Keratinocyte (primary cell): ENCODE measurements around the gene CCDC63. TPM values are rescaled to one million over a fixed set of nuclear protein-coding genes. Genes with fewer than 3 reads are reported as not detected.
A peak's percentile ranks its signal among the peaks of the same experiment; 100 is the strongest.

Source experiments
- DNase-seq: peaks from one replicate; pipeline ENCODE4 v3.0.0-alpha.2; 2011; ENCODE audit warnings: low read depth, missing footprints, low spot score
- FAIRE-seq: peaks from 2 replicates; lab custom pipeline; 2011; peaks lifted over from hg19 to GRCh38; lab: Jason Lieb, UNC
- H2AFZ ChIP-seq: 2 replicates; pipeline ENCODE4 v1.6.0; 2012; ENCODE audit warnings: low read length, control low read depth, inconsistent platforms; ENCODE audit not compliant: control insufficient read depth
- H3K27ac ChIP-seq: 2 replicates; pipeline ENCODE4 v1.5.1; 2011; ENCODE audit warnings: low read length; ENCODE audit not compliant: control insufficient read depth, insufficient read depth
- H3K27me3 ChIP-seq: 3 replicates; pipeline ENCODE4 v1.6.0; 2011; ENCODE audit warnings: low read length; ENCODE audit not compliant: control insufficient read depth, insufficient read depth; ENCODE audit errors: extremely low read depth
- H3K36me3 ChIP-seq, 2 experiments: 2 replicates in 1 of 2; 3 replicates in 1 of 2; pipeline ENCODE4 v1.5.1; 2011; ENCODE audit warnings: low read length in 2 of 2, mild to moderate bottlenecking in 1 of 2; ENCODE audit not compliant: control insufficient read depth in 2 of 2, insufficient read depth in 2 of 2; ENCODE audit errors: extremely low read depth in 1 of 2
- H3K4me1 ChIP-seq: 3 replicates; pipeline ENCODE4 v1.5.1; 2011; ENCODE audit warnings: low read length; ENCODE audit not compliant: control insufficient read depth, insufficient read depth; ENCODE audit errors: extremely low read depth
- H3K4me2 ChIP-seq: 3 replicates; pipeline ENCODE4 v1.6.0; 2011; ENCODE audit warnings: low read depth, low read length; ENCODE audit not compliant: control insufficient read depth, insufficient read depth; ENCODE audit errors: extremely low read depth
- H3K4me3 ChIP-seq, 3 experiments: fragments of 200-600 bp in 1 of 3; sonication (generic) in 1 of 3; 2 replicates in 2 of 3; 3 replicates in 1 of 3; pipeline ENCODE4 v1.5.1; 2011 to 2016; ENCODE audit warnings: low read length in 3 of 3, mild to moderate bottlenecking in 3 of 3, control low read depth in 2 of 3, inconsistent platforms in 1 of 3, low read depth in 1 of 3, mixed read lengths in 1 of 3, mixed run types in 1 of 3, moderate library complexity in 1 of 3; ENCODE audit not compliant: control insufficient read depth in 2 of 3, insufficient read depth in 2 of 3; ENCODE audit errors: extremely low read depth in 1 of 3
- H3K79me2 ChIP-seq: 2 replicates; pipeline ENCODE4 v1.6.0; 2012; ENCODE audit warnings: low read length; ENCODE audit not compliant: control insufficient read depth, insufficient read depth
- H3K9ac ChIP-seq: 3 replicates; pipeline ENCODE4 v1.6.0; 2011; ENCODE audit warnings: low read length; ENCODE audit not compliant: control insufficient read depth, insufficient read depth; ENCODE audit errors: extremely low read depth
- H3K9me1 ChIP-seq: 3 replicates; pipeline ENCODE4 v1.6.0; 2011; ENCODE audit warnings: low read length; ENCODE audit not compliant: control insufficient read depth, insufficient read depth; ENCODE audit errors: extremely low read depth
- H3K9me3 ChIP-seq: 2 replicates; pipeline ENCODE4 v1.5.1; 2012; ENCODE audit warnings: low read depth, low read length; ENCODE audit not compliant: control insufficient read depth
- H4K20me1 ChIP-seq: 3 replicates; pipeline ENCODE4 v1.6.0; 2011; ENCODE audit warnings: low read length; ENCODE audit not compliant: control insufficient read depth, insufficient read depth; ENCODE audit errors: extremely low read depth
- CTCF ChIP-seq, 3 experiments: IDR thresholded peaks in 1 of 3; conservative IDR thresholded peaks in 1 of 3; optimal IDR thresholded peaks in 1 of 3; 2 replicates in 2 of 3; 3 replicates in 1 of 3; pipeline versions ENCODE3 to v1.5.1; 2011; ENCODE audit warnings: low read length in 3 of 3, mild to moderate bottlenecking in 3 of 3, moderate library complexity in 2 of 3, control low read depth in 1 of 3, inconsistent platforms in 1 of 3; ENCODE audit not compliant: insufficient read depth in 2 of 3; ENCODE audit errors: extremely low read depth in 1 of 3
- EZH2 ChIP-seq: IDR thresholded peaks from one replicate; pipeline ENCODE4 v1.6.1; 2012; ENCODE audit warnings: inconsistent platforms, mild to moderate bottlenecking, low read length, moderate library complexity
- dilution Hi-C: fragments of 300-500 bp; cut with MboI; formaldehyde crosslinking; loops from one replicate; pipeline ENCODE4 v1.7.0; 2020; ENCODE audit warnings: low sequenced_read_pairs; ENCODE audit not compliant: extremely low pct_ligation_motif_present
- polyA plus RNA-seq, 5 experiments: library from polyadenylated mRNA; depleted of rRNA in 3 of 5; stranded (reverse) in 3 of 5; stranded (forward) in 1 of 5; unstranded in 1 of 5; fragments of >200 nt; gene quantifications; 1 replicate in 1 of 5; 2 replicates in 3 of 5; 3 replicates in 1 of 5; pipeline versions ENCODE4 v1.2.1 to v1.2.3, GENCODE V29; 2011 to 2012; ENCODE audit warnings: missing spikeins in 2 of 5, low read depth in 1 of 5, low replicate concordance in 1 of 5

Gene CCDC63
- polyA plus RNA-seq, 1 donor (not counting 4 experiments of a cell fraction or from before 2014, with no cell fraction given): not detected

GRCh38 chr12:110908377-110909152 is 61.8 kb downstream of the CCDC63 start:
- Histone ChIP-seq H3K36me3 (no peaks in the 10 kb centered on the region), H4K20me1 (no peaks in the 10 kb centered on the region), H3K4me2 (peak overlapping the region; percentile 15), H3K79me2 (no peaks in the 10 kb centered on the region), H3K9ac (no peak overlapping the region), H3K9me3 (no peaks in the 10 kb centered on the region), H3K27ac (no peak overlapping the region), H3K4me3 (no peak overlapping the region), H3K9me1 (no peaks in the 10 kb centered on the region), H2AFZ (peak overlapping the region; percentile 4), H3K4me1 (peaks cover 11% of the 10 kb centered on the region), H3K27me3 (no peaks in the 10 kb centered on the region)
- dilution Hi-C loops: no loop called here
- TF ChIP-seq CTCF (optimal IDR thresholded peaks at IDR 0.05 in 1 of 3, IDR thresholded peaks at IDR 0.05 in 1 of 3, conservative IDR thresholded peaks at IDR 0.05 in 1 of 3; ENCODE audit: extremely low read depth in 1 of 3, insufficient read depth in 2 of 3, low read length in 3 of 3) (no peak), EZH2 (no peak)
- peak; percentile 95 for FAIRE-seq
- DNase-seq: no peak

- peaks cover 20% of the 10 kb centered on the region for H3K4me1 ChIP-seq
- no peak for FAIRE-seq
- no peak overlapping the region for H3K9ac ChIP-seq
- no peak overlapping the region for H2AFZ ChIP-seq
- no peak for DNase-seq
- H3K79me2 ChIP-seq: no peaks in the 10 kb centered on the region
- H3K27me3 ChIP-seq: no peaks in the 10 kb centered on the region
- no peak overlapping the region for H3K27ac ChIP-seq
- H3K9me1 ChIP-seq: no peaks in the 10 kb centered on the region
- no peak for TF ChIP-seq EZH2
- H4K20me1 ChIP-seq: no peaks in the 10 kb centered on the region
- dilution Hi-C loops: no loop called here
- no peaks in the 10 kb centered on the region for H3K9me3 ChIP-seq
- H3K4me3 ChIP-seq: no peak overlapping the region
- no peak overlapping the region for H3K4me2 ChIP-seq
- no peaks in the 10 kb centered on the region for H3K36me3 ChIP-seq
Observed at GRCh38 chr12:110912263-110912662, 65.5 kb downstream of the CCDC63 start.
